Measurements from ENCODE around the gene SLC12A5.
A peak's percentile ranks its signal among the peaks of the same experiment; 100 is the strongest.

Gene SLC12A5

GRCh38 chr20:46017272-46017671, 11.7 kb upstream of the SLC12A5 start:
- Histone ChIP-seq H3K79me2 (ENCODE audit: control insufficient read depth, insufficient read depth, low read length, unreplicated experiment) (no peaks in the 10 kb centered on the region), H3K4me3 (ENCODE audit: low read depth, low read length) (no peak overlapping the region), H3K27ac (ENCODE audit: low read depth, low read length) (no peak overlapping the region), H3K36me3 (ENCODE audit: insufficient read depth, low read length) (no peaks in the 10 kb centered on the region), H3K4me1 (ENCODE audit: control insufficient read depth, insufficient read depth, low read length, unreplicated experiment) (no peaks in the 10 kb centered on the region), H3K27me3 (ENCODE audit: insufficient read depth, low read length) (peaks cover 25% of the 10 kb centered on the region), H2AFZ (ENCODE audit: low read length, unreplicated experiment) (no peak overlapping the region)

DNA sequence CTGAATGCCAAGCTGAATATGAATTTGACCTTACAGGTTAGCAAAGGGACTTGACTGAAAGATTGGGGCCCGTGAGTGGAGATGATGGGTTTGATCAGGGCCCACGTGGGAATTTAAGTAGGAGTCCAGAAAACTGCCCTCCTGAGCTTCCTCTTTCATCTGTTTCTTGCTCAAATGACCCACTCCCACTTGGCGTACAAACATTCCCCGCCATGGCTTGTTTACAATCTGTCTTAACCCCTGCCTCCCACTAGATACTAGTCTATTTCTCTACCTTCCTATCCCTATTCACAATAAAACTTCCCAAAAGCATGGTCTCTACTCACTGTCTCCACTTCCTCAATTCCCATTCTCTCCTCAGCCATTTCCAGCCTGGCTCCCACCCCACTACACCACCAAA, 10.9 kb upstream of the SLC12A5 start:
- H3K79me2 ChIP-seq (ENCODE audit: control insufficient read depth, insufficient read depth, low read length, unreplicated experiment) = no peaks in the 10 kb centered on the region
- no peak overlapping the region for H2AFZ ChIP-seq (ENCODE audit: low read length, unreplicated experiment)
- H3K27me3 ChIP-seq (ENCODE audit: insufficient read depth, low read length) = peaks cover 19% of the 10 kb centered on the region; the same call in 1 of the 2 replicates
- no peaks in the 10 kb centered on the region for H3K4me1 ChIP-seq (ENCODE audit: control insufficient read depth, insufficient read depth, low read length, unreplicated experiment)
- H3K27ac ChIP-seq (ENCODE audit: low read depth, low read length) = no peak overlapping the region
- H3K36me3 ChIP-seq (ENCODE audit: insufficient read depth, low read length) = no peaks in the 10 kb centered on the region
- no peak overlapping the region for H3K4me3 ChIP-seq (ENCODE audit: low read depth, low read length)

DNA sequence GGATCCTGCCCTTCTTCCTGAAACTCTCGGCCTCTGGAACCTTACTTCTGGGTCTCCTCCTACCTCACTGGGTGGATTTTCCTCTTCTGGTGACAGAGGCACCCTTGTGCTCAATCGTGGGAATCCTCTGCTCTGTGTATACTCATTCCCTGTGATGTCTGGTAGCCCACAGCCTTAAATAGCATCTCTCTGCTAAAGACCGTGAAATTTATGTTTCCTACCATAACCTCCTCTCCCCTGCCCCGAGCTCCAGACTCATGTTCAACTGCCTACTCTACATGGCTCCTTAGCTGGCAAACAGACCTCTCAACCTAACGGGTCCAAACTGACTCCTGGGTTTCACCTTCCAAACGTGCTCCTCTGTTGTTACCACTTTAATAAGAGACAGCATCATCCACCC, 10.4 kb upstream of the SLC12A5 start:
- Histone ChIP-seq H3K79me2 (ENCODE audit: control insufficient read depth, insufficient read depth, low read length, unreplicated experiment) (no peaks in the 10 kb centered on the region), H2AFZ (ENCODE audit: low read length, unreplicated experiment) (no peak overlapping the region), H3K4me1 (ENCODE audit: control insufficient read depth, insufficient read depth, low read length, unreplicated experiment) (no peaks in the 10 kb centered on the region), H3K4me3 (ENCODE audit: low read depth, low read length) (no peak overlapping the region), H3K36me3 (ENCODE audit: insufficient read depth, low read length) (no peaks in the 10 kb centered on the region), H3K27me3 (ENCODE audit: insufficient read depth, low read length) (peaks cover 20% of the 10 kb centered on the region), H3K27ac (ENCODE audit: low read depth, low read length) (no peak overlapping the region)

- Histone ChIP-seq H3K4me3 (ENCODE audit: low read depth, low read length) (no peak overlapping the region), H3K4me1 (ENCODE audit: control insufficient read depth, insufficient read depth, low read length, unreplicated experiment) (no peaks in the 10 kb centered on the region), H3K27ac (ENCODE audit: low read depth, low read length) (no peak overlapping the region), H3K36me3 (ENCODE audit: insufficient read depth, low read length) (no peaks in the 10 kb centered on the region), H3K79me2 (ENCODE audit: control insufficient read depth, insufficient read depth, low read length, unreplicated experiment) (no peaks in the 10 kb centered on the region), H3K27me3 (ENCODE audit: insufficient read depth, low read length) (peaks cover 40% of the 10 kb centered on the region), H2AFZ (ENCODE audit: low read length, unreplicated experiment) (no peak overlapping the region)
These were observed 8.5 kb upstream of the SLC12A5 start for GRCh38 chr20:46020555-46020954.

- no peaks in the 10 kb centered on the region for H3K4me1 ChIP-seq (ENCODE audit: control insufficient read depth, insufficient read depth, low read length, unreplicated experiment)
- peaks cover 51% of the 10 kb centered on the region for H3K27me3 ChIP-seq (ENCODE audit: insufficient read depth, low read length)
These were observed 7.4 kb upstream of the SLC12A5 start for GRCh38 chr20:46021361-46022359.

GRCh38 chr20:46022411-46023147, 6.4 kb upstream of the SLC12A5 start:
- Histone ChIP-seq H3K27ac (ENCODE audit: low read depth, low read length) (no peak overlapping the region), H3K36me3 (ENCODE audit: insufficient read depth, low read length) (no peaks in the 10 kb centered on the region), H3K4me1 (ENCODE audit: control insufficient read depth, insufficient read depth, low read length, unreplicated experiment) (no peaks in the 10 kb centered on the region), H3K79me2 (ENCODE audit: control insufficient read depth, insufficient read depth, low read length, unreplicated experiment) (no peaks in the 10 kb centered on the region), H3K4me3 (ENCODE audit: low read depth, low read length) (peak overlapping the region; percentile 73), H2AFZ (ENCODE audit: low read length, unreplicated experiment) (no peak overlapping the region), H3K27me3 (ENCODE audit: insufficient read depth, low read length) (peaks cover 60% of the 10 kb centered on the region)

More at GRCh38 chr20:46021361-46022359, 7.4 kb upstream of the SLC12A5 start:
- Histone ChIP-seq H3K36me3 (ENCODE audit: insufficient read depth, low read length) (no peaks in the 10 kb centered on the region), H2AFZ (ENCODE audit: low read length, unreplicated experiment) (no peak overlapping the region), H3K27ac (ENCODE audit: low read depth, low read length) (no peak overlapping the region), H3K79me2 (ENCODE audit: control insufficient read depth, insufficient read depth, low read length, unreplicated experiment) (no peaks in the 10 kb centered on the region), H3K4me3 (ENCODE audit: low read depth, low read length) (peak overlapping the region; percentile 73)

DNA sequence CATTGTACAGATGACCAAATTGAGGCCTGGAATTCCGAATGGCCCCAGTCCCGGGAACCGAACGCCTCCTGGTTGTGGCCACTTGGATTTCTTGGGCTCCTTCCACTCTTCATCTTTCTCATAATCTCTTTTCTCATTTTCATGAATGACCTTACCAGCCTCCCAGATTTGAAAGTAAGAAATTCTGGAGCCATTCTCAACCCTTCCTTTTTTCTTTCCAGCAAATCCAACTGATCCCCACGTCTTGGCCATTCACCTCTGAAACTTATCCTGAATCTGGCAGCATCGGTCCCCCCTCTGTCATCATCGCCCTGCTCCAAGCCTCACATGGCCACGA, 5.9 kb upstream of the SLC12A5 start:
- no peaks in the 10 kb centered on the region for H3K36me3 ChIP-seq (ENCODE audit: insufficient read depth, low read length)
- H3K27ac ChIP-seq (ENCODE audit: low read depth, low read length) = no peak overlapping the region
- no peaks in the 10 kb centered on the region for H3K4me1 ChIP-seq (ENCODE audit: control insufficient read depth, insufficient read depth, low read length, unreplicated experiment)
- no peak overlapping the region; the same call in 1 of the 2 replicates for H3K4me3 ChIP-seq (ENCODE audit: low read depth, low read length)
- H3K27me3 ChIP-seq (ENCODE audit: insufficient read depth, low read length) = peaks cover 65% of the 10 kb centered on the region
- H2AFZ ChIP-seq (ENCODE audit: low read length, unreplicated experiment) = no peak overlapping the region
- H3K79me2 ChIP-seq (ENCODE audit: control insufficient read depth, insufficient read depth, low read length, unreplicated experiment) = no peaks in the 10 kb centered on the region

- H3K4me1 ChIP-seq (ENCODE audit: control insufficient read depth, insufficient read depth, low read length, unreplicated experiment) = no peaks in the 10 kb centered on the region
- H3K79me2 ChIP-seq (ENCODE audit: control insufficient read depth, insufficient read depth, low read length, unreplicated experiment) = no peaks in the 10 kb centered on the region
- no peaks in the 10 kb centered on the region for H3K36me3 ChIP-seq (ENCODE audit: insufficient read depth, low read length)
- H2AFZ ChIP-seq (ENCODE audit: low read length, unreplicated experiment) = no peak overlapping the region
- H3K27ac ChIP-seq (ENCODE audit: low read depth, low read length) = no peak overlapping the region
- H3K27me3 ChIP-seq (ENCODE audit: insufficient read depth, low read length) = peaks cover 74% of the 10 kb centered on the region
- H3K4me3 ChIP-seq (ENCODE audit: low read depth, low read length) = no peak overlapping the region
These were observed 5.0 kb upstream of the SLC12A5 start for GRCh38 chr20:46023999-46024398.

DNA sequence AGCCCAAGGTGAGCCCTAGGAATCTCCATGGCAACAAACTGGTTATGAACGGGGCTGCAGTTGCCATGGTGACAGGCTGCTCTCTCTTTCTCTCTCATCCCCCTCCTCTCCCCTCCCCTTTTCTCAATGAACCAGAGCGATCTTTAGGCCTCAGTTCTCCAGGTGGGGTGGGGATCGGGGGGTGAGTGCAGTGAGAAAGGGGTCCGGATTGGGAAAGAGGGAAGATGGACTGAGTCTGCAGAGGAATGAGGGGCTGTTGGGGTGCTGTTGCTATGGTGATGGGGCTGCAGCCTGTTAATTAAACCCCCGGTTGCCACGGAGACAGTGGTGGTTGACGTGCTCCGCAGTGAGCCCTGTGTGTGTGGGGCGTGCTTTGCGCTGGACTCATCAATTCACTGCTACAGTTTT, 3.6 kb upstream of the SLC12A5 start:
- Histone ChIP-seq H2AFZ (ENCODE audit: low read length, unreplicated experiment) (no peak overlapping the region), H3K79me2 (ENCODE audit: control insufficient read depth, insufficient read depth, low read length, unreplicated experiment) (no peaks in the 10 kb centered on the region), H3K27ac (ENCODE audit: low read depth, low read length) (no peak overlapping the region), H3K4me3 (ENCODE audit: low read depth, low read length) (no peak overlapping the region), H3K36me3 (ENCODE audit: insufficient read depth, low read length) (no peaks in the 10 kb centered on the region), H3K4me1 (ENCODE audit: control insufficient read depth, insufficient read depth, low read length, unreplicated experiment) (no peaks in the 10 kb centered on the region), H3K27me3 (ENCODE audit: insufficient read depth, low read length) (peaks cover 84% of the 10 kb centered on the region)

- Histone ChIP-seq H3K4me1 (ENCODE audit: control insufficient read depth, insufficient read depth, low read length, unreplicated experiment) (no peaks in the 10 kb centered on the region), H3K27ac (ENCODE audit: low read depth, low read length) (no peak overlapping the region), H3K79me2 (ENCODE audit: control insufficient read depth, insufficient read depth, low read length, unreplicated experiment) (no peaks in the 10 kb centered on the region), H2AFZ (ENCODE audit: low read length, unreplicated experiment) (no peak overlapping the region), H3K36me3 (ENCODE audit: insufficient read depth, low read length) (no peaks in the 10 kb centered on the region), H3K4me3 (ENCODE audit: low read depth, low read length) (no peak overlapping the region), H3K27me3 (ENCODE audit: insufficient read depth, low read length) (peaks cover 94% of the 10 kb centered on the region)
These were observed 1.7 kb upstream of the SLC12A5 start for GRCh38 chr20:46027245-46027853.
